NB4 (cell line): ENCODE data around the gene TMEM120B.

Experiments
- DNase-seq: peaks from one replicate; pipeline ENCODE4 v3.0.0; 2010; ENCODE audit warnings: low read depth
- H3K4me3 ChIP-seq: one replicate; pipeline ENCODE4 v1.5.1; 2011; ENCODE audit warnings: mild to moderate bottlenecking, low read depth, low read length, moderate library complexity
- CTCF ChIP-seq: IDR thresholded peaks from one replicate; pipeline ENCODE4 v1.5.1; 2012; ENCODE audit warnings: low read depth, low read length
- MAX ChIP-seq: IDR thresholded peaks from 2 replicates; pipeline ENCODE4 v1.6.1; 2011; ENCODE audit warnings: low read depth, low read length
- MYC ChIP-seq: IDR thresholded peaks from 2 replicates; pipeline ENCODE4 v1.6.1; 2011; ENCODE audit warnings: low read depth, low read length
- POLR2A ChIP-seq: IDR thresholded peaks from 2 replicates; pipeline ENCODE4 v1.6.1; 2011; ENCODE audit warnings: mild to moderate bottlenecking; ENCODE audit not compliant: insufficient read length; ENCODE audit errors: extremely low read depth

The TMEM120B gene

GRCh38 chr12:121778567-121779421 lies 66.2 kb downstream of the TMEM120B start:
- DNase-seq: no peak
- no peak overlapping the region for H3K4me3 ChIP-seq
- TF ChIP-seq MAX (no peak), CTCF (no peak), MYC (no peak), POLR2A (no peak)

GRCh38 chr12:121779422-121779895 lies 66.9 kb downstream of the TMEM120B start:
- DNase-seq: no peak
- no peak for TF ChIP-seq MYC
- no peak for TF ChIP-seq MAX
- no peak for TF ChIP-seq CTCF
- TF ChIP-seq POLR2A: no peak

GRCh38 chr12:121780429-121780828 lies 67.9 kb downstream of the TMEM120B start:
- H3K4me3 ChIP-seq: no peak overlapping the region
- TF ChIP-seq CTCF: no peak
- TF ChIP-seq MAX: no peak
- TF ChIP-seq MYC: no peak
- TF ChIP-seq POLR2A: no peak
- DNase-seq: no peak

More at GRCh38 chr12:121779422-121779895, 66.9 kb downstream of the TMEM120B start:
- no peak overlapping the region for H3K4me3 ChIP-seq

GRCh38 chr12:121781484-121781997 lies 69.0 kb downstream of the TMEM120B start:
- H3K4me3 ChIP-seq: no peak overlapping the region
- TF ChIP-seq CTCF: no peak
- no peak for TF ChIP-seq MYC
- TF ChIP-seq MAX: no peak
- TF ChIP-seq POLR2A: no peak
- DNase-seq: no peak

DNA sequence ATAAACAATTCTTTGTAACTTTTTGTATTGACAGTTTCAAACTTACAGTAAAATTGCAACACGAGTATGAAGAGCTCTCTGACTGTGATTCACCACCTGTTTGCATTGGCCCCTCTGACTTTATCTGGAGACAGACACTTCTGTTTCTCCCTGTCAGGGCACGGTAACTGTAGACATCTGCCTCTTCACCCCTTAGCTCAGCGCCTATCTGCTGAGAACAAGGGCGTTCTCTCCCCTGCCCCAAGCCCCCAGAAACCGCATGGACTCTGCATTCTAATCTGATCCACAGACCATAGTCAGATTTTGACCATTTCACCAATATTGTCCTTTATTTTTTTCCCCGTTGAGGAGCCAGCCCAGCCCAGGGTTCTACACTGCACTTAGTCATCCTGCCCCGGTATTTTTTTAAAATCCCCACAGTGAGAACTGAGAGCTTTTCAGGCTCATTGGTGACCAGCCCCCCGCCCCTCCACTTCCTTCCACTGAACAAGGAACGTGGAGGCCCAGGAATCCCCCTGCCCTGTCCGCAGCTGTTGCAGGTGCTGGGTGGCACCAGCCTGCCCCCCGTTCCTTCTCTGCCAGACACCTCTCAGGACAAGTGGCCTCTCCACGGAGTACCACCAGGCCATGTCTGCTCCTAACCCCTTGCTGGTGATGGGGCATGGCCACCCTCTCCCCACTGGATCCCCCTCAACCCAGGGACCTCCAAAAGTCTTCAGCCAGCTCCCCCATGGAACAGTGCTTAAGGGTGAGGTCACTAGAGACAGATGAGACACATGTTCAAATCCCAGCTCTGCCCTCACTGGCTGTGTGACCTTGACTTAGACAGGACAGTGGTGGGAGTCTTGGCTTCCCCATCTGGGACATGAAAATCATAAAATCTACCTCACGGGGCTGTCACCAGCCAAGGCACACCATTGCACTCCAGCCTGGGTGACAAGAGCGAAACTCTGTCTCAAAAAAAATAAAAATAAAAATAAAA lies 69.7 kb downstream of the TMEM120B start:
- TF ChIP-seq POLR2A (no peak), MYC (no peak), CTCF (no peak), MAX (no peak)
- no peak overlapping the region for H3K4me3 ChIP-seq
- DNase-seq: no peak
